Stimulated activated CD4-positive, alpha-beta T cell treated with anti-CD3 and anti-CD28 coated beads, Interleukin-1b, Interleukin-23, amount 100 ng/mL, for 1 hour (primary cell): Measurements from ENCODE around the gene FBXO38.

ENCODE experiments used
- DNase-seq, 2 donors: peaks; one replicate each; pipeline ENCODE4 v3.0.0-alpha.2; 2020; ENCODE audit warnings: low read depth in 2 of 2

FBXO38 gene

GRCh38 chr5:148383564-148384379 is at the start of gene FBXO38:
TSS of gene FBXO38 (plus strand) at chr5:148383958. CDS start at chr5:148394777, 10,819 bp downstream.
- DNase-seq = peak; percentile 86 to 88

DNA sequence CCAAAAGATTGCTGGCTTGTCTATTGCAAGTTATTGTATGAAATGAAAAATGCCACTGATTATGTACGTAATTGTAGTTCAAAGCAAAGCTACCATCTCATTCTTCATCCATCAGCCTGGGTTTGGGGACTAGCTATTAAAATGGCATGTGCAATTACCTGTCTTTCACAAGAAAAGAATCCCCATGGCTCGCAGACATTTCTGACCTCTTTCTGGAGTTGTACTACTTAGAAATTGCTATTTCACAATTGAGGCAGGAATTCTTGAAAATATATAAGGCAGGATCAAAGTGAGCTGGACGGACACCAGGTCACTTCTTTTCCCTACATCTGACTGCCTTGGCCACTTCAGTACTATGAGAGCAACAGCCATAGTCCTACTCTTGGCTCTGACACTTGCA is 48.5 kb upstream of the FBXO38 start, which contains the start of gene SPINK9:
Gene SPINK9, plus strand, starts transcription at position 301 of the 400 bp plus-strand sequence. Its CDS starts 55 bp downstream, at position 356.
- no peak for DNase-seq

DNA sequence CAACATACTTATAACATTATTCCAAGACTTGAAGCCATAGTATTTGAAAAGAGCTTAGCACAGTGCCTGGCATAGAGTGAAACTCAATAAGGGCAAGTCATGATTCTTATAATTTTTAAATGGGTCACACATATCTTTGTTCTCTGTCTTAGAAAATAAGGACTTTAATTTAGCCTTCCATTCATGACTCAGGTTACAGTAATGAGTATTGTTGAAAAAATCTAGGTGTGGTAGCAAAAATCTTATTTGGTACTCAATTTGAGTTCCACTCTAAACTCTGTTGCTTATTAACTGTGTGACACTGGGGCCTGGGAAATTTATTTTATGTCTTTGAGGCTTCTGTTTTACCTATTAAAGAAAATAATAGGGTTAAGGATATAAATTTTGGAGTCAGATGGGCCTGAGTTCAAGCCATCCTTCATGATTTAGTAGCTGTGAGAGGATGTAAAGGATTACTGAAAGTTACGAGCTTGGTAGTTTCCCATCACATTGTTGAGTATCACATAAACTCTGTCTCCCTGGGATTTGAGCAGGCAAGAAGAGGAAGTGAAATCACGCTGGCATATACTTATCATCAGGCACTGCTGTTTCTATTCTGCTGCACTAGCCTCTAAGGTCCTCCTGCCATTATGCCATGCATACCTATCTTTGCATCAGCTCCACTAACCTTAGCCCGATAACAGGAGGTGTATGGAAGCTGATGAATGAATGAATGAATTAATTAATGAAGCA is 46.9 kb upstream of the FBXO38 start:
- no peak for DNase-seq

GRCh38 chr5:148342371-148343045 is 41.2 kb upstream of the FBXO38 start:
- no peak for DNase-seq

DNA sequence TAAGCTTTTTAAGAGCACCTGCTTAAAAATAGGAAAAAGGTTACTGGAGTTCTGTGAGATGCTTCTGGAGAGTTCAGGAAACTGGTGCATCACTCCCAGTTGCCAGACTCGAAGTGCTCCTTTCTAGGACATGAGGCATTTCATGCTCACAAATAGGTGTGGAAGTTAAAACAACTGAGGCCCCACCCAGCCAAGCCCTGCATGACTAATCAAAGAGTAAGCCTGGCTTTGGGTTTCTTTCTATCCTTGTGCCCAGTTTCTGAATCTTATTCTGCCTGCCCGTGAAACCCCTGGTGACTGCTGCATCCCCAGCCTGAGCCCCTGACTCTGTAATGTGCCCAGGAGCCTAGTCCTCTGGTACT is 40.7 kb upstream of the FBXO38 start:
- DNase-seq = no peak

- DNase-seq = no peak
Observed at GRCh38 chr5:148343603-148344487, 39.9 kb upstream of the FBXO38 start.

DNA sequence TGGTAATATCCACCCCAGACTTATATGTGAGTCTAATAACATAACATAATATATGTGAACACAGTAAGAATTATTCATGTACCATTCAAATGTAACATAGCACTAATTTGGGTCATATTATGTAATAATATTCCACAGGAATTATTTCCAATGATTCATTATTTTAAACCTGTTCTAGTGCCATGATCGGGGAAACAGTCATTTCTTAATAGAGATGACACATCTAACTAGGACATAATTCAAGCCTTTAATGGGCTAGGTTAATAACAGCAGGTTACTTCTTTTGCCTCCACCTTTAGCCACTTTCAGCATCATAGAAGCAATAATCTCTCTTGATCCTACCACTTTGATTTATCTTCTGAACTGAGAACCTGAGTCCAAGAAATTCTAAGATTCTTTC is 36.1 kb upstream of the FBXO38 start:
- DNase-seq = no peak

- no peak for DNase-seq
Observed at GRCh38 chr5:148352696-148353095, 31.1 kb upstream of the FBXO38 start.

DNA sequence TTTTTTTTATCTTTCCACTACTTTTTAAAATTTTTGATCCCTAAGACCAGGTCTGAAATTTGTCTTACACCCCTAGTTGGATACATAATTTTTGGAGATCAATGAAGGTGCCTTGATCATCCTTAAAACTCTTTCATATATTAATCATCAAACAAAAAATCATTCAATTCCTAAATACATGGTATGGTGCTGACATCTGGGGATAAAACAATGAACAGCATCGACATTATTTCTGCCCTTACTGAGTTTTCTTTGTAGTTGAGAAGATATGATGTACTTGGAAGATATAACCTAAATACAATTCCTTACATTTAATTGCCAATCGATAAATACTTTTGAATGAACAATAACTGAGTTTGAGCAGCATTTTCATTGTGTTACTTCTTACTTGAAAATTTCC is 30.1 kb upstream of the FBXO38 start:
- no peak for DNase-seq

- DNase-seq = no peak
Observed at GRCh38 chr5:148364343-148364742, 19.4 kb upstream of the FBXO38 start.

DNA sequence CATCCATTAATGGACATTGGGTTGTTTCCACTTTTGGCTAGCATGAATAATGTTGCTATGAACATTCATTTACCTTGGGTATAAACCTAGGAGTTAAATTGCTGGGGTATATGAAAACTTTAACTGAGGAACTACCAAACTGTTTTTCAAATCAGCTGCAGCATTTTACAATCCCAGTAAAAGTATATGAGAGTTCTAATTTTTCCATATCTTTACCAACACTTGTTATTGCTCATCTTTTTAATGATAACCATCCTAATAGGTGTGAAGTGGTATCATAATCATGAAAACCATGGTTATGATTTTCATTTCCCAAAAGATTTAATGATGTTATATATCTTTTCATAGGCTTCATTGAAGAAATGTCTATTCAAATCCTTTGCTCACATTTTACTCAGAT is 15.5 kb upstream of the FBXO38 start:
- DNase-seq = no peak

DNA sequence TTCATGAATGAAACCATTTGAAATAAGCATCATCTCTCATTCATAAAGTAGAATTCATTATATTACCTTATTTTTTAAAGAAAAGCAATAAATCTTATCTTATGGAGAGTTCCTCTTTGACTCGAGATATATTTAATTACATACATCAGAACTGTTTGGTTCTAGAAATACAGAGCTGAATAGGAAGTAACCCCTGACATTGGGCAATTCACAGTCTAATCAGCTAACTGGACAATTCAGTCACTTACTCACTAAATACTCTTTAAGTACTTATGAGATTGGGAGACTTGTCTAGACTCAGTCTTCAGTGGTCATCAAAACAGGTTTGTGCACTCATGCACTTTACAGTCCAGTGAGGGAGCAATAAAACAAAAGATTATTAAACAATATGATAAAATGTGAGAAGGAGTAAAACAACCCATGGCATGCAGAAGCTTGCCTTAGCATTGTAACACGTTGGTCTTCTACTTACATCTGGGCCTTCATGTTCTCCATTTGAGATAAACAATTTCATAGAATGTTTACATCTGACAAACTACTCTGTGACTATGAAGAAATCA is 11.5 kb upstream of the FBXO38 start:
- no peak for DNase-seq

- DNase-seq = no peak
Observed at GRCh38 chr5:148372893-148373292, 10.9 kb upstream of the FBXO38 start.

GRCh38 chr5:148374690-148375360 is 8.9 kb upstream of the FBXO38 start:
- DNase-seq = no peak

- DNase-seq = no peak
Observed at GRCh38 chr5:148376198-148376597, 7.6 kb upstream of the FBXO38 start.

- DNase-seq = no peak
Observed at GRCh38 chr5:148378670-148379069, 5.1 kb upstream of the FBXO38 start.

DNA sequence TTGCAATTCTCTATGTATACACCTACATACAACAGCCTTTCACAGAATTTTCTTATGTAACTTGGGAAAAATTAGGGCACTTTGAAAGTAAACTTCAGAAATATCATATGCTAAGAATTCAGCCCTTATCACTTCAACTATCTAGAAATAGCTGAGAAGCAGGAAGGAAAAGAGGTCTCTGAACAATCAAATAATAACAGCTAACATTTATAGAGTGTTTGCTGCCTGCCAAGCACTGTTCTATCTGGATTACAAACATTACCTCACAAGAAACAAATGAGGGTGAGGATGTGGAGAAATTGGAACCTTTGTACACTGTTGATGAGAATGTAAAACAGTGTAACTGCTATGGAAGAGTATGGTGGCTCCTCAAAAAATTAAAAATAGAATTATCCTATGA is 4.4 kb upstream of the FBXO38 start:
- DNase-seq = no peak

DNA sequence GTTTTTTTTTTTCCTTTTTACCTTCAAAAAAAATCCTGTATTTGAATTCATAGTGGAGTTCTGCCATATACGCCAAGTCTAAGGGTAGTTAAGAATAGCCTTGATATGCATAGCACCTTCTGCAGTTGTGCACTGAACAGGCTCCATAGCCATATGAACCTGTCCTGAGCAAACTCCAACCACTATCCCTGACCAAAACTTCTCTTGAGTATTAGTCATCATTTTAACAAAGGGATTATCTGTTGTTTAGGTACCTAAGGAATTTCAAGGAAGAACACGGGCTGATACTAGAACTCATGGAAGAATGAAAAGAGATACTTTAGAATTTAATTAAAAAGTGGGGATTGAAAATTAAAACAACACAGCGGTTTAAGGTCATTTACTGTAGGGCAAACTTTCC is 1.9 kb upstream of the FBXO38 start:
- no peak for DNase-seq

- no peak for DNase-seq
Observed at GRCh38 chr5:148382961-148383360, 797 bp upstream of the FBXO38 start.

DNA sequence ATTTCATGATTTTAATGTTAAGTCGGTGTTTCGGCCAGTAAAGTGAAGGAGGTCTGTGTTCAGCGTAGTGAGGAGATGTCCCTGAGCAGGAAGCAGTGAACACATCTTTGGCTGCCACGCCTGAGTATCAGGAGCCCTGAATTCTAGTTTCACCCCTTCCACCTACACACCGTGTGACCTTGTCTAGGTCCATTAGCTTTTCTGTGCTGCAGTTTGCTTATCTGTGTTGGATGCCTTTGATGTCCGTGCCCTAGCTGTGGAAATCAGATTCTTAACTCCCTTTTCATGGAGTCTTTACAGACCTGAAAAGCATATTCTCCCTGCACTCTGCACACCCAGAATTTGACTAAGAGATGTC is 601 bp downstream of the FBXO38 start:
- DNase-seq = no peak

- no peak for DNase-seq
Observed at GRCh38 chr5:148385094-148385493, 1.3 kb downstream of the FBXO38 start.
